GM19468 (cell line): ENCODE measurements around the gene LPAR2.
"Not testable (repeated sequence)": the region's sequence is repeated elsewhere in the genome, so short reads cannot be mapped to it uniquely, and the experiment has no call there.

Experiments used
- ATAC-seq: cut with Tn5 transposase; IDR thresholded peaks from one replicate; pipeline ENCODE4 v1.9.1; 2021; ENCODE audit warnings: mild to moderate bottlenecking, moderate library complexity, moderate number of reproducible peaks; ENCODE audit not compliant: unreplicated experiment; ENCODE audit errors: extremely low read depth

The LPAR2 gene

DNA sequence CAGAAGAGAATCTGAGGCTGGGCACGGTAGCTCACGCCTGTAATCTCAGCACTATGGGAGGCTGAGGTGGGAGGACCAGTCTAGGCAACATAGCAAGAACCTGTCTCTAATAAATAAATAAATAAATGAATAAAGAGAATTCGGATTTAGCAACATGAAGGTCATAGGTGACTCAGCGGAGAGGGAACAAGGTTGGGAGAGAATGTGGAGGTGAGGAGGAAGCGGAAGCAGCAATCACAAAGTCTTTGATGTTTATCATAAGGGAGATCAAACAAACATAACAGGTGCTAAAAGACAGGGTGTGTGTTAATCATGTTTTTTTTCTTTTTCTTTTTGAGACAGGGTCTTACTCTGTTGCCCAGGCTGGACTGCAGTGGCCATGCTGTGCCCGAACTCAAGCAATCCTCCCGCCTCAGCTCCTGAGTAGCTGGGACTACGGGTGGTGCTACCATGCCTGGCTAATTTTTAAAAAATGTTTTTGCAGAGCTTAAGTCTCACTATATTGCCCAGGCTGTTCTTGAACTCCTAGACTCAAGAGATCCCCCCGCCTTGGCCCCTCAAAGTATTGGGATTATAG is 25.8 kb downstream of the LPAR2 start:
- no peak for ATAC-seq

DNA sequence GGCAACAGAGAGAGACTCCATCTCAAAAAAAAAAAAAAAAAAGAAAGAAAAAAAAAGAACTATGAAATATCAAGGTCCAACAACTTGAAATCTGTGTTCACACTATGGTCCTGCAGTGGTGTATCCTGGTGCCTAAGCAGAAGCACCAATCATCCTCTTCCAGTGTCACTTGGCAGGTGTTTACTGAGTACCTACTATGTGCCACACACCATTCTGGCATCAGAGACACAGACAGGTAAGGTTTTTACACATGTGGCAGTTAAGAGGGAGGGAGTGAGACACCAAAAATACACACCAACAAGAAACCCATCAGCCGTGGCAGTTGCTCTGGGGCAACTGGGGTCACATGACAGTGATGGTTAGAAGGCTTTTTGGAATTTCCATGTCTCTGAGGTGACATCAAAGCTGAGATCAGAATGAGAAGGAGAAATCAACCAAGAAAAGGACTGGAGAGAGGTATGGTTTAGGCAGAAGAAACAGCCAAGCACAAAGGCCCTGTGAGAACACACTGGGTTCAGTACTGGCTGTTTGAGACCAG is 27.2 kb downstream of the LPAR2 start:
- no peak for ATAC-seq

DNA sequence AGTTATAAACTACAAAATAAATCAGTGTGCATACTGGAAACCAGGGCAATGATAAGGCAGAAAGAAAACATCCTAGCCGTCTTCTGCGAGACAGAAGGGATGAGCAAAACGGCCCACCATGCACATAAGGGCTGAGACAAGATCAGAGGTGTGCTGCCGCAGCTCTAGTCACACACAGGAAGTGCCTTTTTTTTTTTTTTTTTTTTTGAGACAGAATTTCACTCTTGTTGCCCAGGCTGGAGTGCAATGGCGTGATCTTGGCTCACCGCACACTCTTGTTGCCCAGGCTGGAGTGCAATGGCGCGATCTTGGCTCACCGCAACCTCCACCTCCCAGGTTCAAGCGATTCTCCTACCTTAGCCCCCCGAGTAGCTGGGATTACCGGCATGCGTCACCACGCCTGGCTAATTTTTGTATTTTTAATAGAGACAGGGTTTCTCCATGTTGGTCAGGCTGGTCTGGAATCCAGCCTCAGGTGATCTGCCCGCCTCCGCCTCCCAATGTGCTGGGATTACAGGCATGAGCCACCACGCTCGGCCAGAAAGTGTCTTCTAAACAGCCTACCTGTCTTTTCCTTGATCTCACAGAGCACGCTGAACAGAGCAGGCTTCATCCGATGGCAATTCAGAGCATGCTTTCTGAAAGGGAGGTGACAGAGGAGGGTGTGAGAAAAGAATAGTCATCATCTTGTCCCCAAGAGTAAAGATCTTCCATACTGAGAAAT is 29.1 kb downstream of the LPAR2 start:
- not testable (repeated sequence) for ATAC-seq

DNA sequence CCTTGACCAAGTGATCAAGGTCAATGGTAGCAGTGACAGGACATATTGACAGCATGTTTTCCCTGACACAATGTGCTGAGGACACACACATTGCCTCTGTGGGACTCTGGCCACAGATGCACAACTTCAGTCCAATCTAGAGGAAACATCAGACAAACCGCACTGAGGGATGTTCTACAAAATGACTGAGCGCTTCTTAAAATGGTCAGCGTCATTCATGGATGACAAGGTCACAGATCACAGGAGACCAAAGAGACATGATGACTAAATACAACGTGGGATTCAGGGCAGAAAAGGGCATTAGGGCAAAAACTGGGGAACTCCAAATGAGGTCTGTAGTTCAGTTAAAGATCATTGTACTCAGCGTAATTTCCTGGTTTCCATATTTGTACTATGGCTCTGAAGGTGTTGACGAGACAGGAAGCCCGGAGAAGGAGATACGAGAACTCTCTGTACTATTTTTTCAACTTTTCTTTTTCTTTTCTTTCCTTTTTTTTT is 30.2 kb downstream of the LPAR2 start:
- ATAC-seq = peak; percentile 34

DNA sequence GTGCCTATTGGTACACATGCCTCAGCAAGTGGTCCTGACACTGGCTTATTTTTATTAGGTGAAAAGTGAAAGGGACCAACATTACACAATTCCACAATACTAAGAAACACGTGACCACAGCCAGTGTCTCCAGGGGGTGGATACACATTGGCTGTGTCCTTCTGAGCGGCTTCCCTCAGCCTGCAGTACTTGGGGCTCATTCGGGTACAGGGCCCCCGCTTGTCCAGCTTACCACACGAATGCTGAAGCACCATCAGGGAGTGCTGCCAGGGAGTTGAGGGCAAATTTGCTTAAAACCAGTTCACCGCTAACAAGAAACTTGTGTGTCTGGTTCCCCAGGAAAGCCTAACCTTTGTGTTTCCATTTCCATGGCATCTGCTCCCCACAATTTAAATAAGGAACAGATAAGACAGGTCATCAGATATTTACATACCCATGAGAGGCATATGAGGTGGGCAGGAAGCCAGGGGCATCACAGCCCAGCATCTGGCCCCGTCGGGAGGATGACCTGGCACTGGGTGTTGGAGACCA is 32.8 kb downstream of the LPAR2 start:
- no peak for ATAC-seq

DNA sequence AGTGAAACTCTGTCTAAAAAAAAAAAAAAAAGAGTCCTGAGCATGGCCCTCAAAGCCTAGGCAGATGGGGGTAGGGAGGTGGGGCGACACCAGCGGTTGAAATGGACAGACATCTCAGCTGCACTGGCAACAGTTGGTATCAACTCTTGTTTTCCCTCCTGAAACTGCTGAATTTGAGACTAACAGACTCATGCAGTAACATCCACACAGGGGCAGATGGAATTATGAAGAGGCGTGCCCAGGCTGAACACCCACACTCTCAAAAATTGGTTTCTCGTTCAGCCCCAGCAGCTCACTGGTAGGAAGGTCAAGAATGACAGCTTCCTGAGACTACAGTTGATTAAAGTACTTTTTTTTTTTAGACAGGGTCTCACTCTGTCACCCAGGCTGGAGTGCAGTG is 33.6 kb downstream of the LPAR2 start:
- ATAC-seq = no peak

DNA sequence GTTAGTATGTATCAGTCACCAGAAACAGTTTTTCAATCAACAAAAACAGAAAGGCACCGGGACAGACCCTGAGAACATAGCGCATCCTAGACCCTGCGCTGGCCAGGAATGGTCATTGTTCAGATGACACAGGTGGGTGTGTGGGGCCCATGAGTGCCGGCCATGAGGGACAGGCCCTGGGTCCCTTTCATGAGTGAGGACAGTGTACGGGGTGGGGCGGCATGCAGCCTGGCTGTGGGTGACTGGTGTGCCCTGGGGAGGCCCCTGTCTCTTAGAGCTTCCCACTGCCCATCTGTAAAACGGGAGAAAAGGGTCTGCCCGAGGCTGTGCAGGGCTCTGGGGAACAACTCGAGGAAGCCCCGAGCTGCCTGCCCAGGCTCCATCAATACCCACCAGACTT is 35.3 kb downstream of the LPAR2 start:
- no peak for ATAC-seq

DNA sequence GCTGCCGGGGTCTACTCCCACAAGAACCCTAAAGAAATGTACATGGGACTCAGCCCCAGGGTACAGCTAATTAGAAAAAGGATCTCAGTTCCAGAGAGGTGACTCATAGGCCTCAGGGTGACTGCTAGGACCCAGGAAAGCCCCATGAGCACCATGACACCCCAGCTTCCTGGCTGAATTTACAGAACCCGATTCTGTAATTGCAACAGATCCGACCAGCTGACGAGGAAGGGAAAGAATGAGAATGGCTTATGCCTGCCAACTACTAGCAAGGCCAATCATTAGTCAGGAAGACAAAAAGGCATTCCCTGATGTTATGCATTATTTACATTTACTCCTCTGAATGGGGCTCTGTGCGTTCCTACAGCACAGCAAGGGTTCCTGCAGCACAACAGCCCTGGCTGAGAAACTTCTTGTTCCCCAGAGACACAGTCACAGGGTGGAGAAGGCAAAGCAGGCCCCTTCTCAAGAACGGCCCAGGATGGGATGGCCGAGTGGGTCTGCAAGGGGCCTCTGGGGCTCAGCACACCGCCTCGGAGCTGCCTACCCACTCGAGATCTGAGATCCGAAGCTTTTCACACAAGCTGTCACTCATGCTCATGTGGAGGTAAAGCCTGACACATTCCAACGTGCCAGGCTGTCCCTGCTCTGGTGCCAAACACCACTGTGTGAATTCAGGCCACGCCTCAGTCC is 36.7 kb downstream of the LPAR2 start:
- no peak for ATAC-seq

DNA sequence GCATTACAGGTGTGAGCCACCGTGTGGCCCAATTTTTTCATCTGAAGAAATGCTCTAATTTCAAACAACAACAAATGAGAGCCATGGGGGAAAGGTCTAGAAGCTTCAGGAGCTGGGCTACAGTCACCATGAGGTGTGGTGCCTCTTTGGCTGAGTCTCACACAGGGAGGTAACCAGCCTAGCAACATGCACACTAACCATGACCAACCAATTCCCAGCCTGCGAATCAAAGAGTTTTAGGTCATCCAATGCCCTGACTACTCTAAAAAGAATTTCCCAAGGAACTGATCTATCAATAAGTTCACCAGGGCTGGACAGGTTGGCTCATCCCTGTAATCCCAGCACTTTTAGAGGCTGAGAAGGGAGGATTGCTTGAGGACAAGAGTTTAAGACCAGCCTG is 39.5 kb downstream of the LPAR2 start:
- no peak for ATAC-seq

DNA sequence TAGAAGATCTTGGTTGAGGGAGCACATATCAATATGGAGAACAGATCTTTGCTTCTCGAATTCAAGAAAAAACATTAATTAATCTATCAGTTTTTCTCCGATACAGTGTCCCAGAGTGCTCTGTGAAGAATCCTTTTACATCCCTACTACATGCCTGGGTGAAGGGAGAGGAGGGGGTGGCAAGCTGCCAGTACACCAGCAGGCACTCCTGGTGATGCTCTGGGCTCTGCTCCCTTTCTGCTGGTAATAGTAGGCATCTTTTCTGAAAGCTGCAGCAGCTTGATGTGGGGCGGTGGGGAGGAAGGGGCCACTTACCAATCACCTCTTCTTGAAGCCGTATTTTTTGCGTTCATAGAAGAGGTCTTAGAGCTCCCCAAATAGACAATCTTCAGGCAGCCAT is 40.2 kb downstream of the LPAR2 start:
- no peak for ATAC-seq

DNA sequence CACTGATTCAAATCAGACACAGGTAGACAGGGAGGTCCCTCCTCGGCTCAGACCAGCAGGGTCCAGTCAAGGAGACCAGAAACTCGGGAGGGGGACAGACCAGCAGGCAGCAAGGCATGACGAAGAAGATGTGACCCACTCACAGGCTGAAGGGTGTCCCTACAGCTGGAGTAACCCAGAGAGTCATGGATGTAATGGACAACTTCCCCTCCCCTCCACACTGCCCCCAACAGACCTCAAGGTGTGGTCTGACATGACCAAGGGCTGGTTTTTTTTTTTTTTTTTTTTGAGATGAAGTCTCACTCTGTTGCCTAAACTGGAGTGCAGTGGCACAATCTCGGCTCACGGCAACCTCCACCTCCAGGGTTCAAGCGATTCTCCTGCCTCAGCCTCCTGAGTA is 43.7 kb downstream of the LPAR2 start:
- ATAC-seq = no peak

DNA sequence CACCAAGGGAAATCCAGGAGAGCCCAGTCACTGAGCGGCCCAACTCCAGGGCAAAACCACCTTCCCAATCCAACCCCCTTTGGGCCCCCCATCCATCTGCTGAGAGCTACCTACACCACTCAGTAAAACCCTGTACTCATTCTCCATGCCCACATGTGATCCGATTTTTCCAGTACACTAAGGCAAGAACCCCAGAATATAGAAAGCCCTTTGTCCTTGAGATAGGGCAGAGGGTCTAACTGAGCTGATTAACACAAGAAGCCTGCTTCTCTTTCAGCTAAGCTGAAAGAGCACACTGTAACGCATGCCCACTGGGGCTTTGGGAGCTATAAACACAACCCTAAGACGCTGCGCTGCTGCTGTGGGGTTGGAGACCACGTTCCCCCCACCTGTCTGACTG is 45.5 kb downstream of the LPAR2 start:
- ATAC-seq = no peak

DNA sequence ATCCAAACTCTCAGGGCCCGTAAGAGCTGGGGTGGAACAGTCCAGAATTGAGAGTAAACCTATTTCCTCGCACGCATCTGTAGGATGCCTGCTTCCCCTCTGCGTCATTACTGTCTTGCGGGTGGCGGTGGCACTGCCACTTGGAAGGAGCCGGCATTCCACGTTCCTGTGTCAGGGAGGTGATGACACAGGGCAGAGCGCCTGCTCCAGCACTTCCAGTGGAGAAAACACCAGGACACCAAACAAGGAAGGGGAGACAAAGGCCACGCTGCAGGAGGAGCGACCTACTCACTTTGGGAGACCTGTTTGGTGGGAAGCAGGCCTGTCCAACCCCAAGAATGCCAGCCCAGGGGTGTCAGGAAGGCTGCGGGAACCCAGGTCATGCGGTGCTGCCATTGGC is 46.6 kb downstream of the LPAR2 start:
- ATAC-seq = no peak

DNA sequence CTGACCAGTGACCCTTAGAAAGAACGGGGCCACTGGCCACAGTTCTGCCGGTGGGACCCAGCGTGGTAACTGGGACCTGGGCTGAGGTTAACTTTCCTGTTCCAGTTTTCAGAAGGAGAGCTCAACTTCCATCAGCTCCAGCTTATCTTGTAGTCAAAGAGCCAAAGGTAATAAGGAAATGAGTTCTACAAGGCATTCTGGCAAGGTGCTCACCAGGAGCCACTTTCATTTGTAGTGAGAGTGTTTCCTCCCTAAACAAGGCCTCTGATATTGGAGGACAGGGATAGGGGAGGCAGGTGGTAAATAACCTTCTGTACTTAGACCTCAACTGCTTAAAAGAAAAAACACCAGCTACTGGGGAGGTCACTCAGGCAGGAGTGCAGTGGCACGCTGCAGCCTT is 47.6 kb downstream of the LPAR2 start:
- no peak for ATAC-seq

DNA sequence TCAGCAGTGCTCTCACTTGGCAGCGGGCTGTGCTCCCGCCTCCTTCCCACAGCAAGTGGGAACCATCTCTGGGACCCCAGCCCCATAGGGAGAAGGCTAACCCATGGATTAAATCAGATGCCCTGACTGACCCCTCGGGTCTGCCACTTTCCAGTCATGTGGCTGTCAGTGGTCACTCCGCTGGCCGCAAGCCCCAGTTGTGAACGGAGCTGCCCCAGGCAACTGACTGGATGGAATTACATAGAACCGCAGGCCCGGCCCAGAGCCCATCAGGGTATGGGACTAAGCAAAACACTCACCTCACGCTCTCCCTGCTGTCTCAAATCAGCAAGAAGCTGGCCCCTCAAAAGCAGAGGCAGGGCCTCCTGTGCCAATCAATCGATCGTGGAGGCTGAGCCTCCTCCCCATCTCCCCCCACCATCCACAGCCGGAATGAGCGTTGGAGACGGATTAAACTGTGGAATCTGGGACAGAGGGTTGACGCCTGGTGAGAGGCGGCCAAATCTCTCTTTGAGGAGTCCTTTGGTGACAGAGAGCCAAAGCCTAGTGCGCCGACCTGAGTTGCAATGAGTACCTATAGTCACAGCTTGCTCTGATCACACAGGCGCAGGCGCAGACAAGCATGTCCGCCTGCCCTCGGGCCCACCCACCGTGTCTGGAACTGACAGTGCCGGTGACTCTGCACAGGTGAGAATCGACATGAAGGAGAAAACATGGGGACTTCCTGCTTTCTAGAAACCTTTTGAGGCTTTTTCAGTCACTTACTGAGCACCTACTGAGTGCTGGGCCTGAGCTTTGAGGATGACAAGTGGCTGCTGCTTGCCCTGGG is 48.3 kb downstream of the LPAR2 start:
- no peak for ATAC-seq

DNA sequence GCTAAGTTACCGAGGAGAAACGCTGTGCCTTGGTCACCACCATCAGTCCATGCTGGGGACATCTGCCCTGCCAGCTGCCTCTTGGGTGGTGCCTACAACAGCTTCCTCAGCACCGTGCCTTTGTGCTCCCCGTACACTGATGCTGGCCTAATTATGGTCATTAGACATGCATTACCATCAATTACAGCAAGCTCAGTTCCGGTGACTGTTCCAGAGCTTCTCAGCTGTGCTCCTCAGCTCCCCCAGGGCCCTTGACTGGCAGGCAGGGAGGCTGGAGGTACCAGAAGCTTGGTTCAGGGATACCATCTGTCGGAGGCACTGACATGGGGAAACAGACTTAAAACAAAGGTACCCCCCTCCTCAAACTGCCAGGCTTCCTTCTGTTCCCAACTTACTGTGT is 49.8 kb downstream of the LPAR2 start:
- no peak for ATAC-seq

DNA sequence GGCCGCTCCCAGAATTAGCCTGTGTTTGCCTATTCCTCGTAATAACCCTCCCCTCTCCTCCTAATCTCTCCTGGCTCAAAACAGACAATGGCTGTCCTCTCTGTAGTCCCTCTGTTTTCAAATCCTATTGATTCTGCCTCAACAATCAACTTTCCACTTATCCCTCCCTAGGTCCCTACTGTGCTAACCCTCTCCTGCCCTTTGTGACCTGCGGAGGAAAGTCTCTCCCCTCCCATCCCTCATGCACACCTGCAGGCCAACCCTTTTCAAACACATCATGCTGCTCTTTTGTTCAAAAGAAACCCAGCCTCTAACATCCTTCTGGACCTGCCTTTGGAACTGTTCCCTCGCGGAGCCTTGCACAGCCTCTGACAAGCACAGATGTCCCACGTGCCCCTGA is 52.6 kb downstream of the LPAR2 start:
- no peak for ATAC-seq
